HG03139 (cell line): ENCODE data around the gene CELF4.

Source experiments
- ATAC-seq: cut with Tn5 transposase; IDR thresholded peaks from one replicate; pipeline ENCODE4 v1.9.1; 2021; ENCODE audit not compliant: unreplicated experiment

Gene CELF4

DNA sequence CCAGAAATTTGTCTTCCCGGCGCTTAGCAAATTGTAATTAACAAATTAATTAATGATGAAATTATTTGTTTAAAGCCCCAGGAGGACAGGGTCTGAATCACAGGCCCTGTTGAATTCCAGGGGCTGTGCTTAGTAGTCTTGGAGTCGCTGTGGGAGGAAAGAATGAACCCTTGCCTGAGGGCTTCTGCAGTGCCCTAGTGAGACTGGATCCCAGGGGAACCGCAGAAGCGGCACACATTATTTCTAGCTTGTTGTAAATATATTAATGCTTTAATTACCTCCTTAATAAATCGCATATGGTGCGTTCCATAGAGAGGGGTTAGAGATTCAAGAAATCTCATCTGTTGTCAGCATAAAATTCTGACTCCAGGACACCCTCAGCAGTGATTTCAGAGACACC lies 235.4 kb downstream of the CELF4 start:
- no peak for ATAC-seq

DNA sequence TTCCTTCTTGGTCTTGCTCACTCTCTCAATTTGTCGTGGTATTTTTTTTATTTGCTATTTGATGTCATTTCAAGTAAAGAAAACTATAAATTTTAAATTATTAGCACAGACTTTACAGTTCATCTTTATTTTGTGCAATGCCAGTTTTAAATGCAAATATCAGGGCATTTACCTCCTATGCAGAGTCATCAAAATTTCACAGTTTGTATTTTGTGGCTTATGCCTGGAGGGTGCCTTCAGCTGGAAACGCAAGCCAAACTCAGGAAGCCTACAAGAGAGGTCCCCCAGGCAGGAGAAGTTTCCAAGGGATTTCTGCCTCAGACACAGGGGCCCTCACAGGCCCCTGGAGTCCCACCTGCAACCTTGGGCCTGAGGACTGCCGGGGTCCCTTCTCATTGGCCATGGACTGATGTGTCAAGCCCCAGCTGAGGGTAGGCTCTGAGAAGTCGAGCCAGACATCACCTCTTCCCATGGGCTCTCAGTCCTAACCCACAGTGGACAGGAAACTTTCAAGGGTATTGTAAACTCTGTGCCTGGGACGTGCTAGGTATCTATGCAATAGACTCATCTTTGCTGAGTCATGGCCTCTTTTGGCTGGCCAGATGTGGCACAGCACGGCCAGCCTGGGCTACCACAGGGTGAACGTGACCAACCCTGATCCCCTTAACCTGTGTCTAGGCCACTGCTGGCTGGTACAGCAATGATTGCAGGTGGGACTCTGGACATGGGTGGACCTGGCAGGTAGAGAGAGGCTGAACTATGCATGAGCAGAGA lies 236.5 kb downstream of the CELF4 start:
- no peak for ATAC-seq

DNA sequence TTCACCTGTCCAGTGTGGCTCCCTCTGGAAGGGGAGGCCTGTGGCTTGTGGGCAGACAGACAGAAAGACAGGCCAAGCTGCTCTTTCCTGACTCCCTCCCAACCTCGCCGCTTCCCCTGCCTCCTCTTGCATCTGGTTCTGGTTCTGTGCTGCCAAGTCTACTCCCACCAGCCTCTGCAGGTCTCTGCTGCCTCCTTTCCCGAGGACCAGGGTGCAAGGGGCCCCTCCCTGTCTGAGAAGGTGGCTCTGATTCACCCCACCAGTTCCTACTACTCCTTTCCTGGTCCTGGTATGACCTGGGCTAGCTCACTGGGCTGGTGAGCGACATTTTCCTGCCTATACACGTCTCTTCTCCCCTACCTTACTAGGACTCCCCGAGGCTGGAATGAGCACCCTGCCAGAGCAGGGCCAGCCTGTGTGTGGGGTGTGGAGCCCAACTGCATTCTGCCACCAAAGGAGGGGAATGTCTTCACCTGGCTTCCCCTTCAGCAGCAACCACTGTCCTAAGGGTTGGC lies 238.5 kb downstream of the CELF4 start:
- no peak for ATAC-seq

DNA sequence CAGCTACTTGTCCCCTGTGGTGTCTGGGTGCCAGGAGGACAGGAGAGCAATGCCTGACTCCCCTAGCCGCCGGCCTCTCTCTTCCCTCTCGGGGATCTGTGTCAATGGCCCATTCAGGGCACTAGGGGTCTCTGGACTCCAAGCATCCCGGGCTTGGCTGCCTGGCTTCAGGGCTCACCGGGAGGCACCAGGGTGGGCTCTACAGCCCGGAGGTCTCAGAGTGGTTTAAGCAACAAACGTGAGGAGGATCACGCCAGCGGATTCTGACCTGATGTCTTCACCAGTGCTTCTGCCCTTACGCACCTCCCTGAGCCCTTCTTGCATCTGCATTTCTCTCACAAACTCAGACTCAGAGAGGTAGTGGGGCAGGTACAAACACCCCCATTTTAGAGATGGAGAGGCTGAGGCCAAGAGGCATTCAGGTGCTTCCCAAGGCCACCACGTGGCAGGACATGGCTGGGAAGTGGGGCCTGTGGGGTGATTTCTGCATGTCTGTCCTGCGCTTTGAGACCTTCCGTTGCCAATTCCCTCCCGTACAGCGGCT lies 243.0 kb downstream of the CELF4 start:
- peak; percentile 90 for ATAC-seq

DNA sequence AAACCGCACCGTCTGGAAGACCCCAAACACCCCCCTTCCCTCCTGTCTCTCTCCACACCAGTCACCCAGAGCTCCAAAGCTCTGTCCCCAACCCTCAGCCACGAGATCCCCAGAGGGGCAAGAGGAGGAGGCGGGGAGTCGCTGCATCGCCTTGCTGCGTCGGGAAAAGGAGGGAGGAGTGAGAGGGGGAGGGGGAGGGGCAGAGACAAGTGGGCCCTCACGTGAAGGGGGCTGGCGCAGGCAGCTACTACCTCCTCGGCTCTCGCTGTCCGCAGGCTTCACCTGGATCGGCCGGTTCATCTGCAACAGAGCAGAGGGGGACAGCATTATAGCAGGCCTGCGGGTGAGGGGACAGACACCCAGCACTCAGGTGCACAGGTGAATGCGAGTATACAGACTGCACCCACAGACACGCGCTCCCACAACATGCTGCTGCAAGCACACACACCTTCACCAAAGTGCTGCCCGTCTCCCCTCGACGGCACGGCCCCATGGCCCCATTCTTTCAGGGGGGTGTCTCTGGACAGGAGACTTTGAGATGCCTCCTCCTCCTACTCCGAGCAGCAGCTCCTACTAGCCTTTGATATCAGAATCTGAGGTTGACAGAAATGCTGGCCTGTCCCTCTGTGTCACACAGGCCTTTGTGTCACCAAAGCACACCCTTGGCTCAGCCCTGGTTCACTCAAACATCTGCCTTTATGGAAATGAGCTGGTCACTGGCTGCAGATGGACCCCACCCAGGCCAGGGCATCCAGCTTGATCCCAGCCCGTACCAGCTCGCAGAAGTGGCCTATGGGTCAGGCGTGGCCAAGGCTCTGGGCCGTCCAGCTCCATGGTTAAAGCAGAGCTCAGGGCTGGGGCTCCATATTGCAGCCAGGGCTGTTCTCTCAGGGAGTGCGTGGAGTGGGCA lies 243.8 kb downstream of the CELF4 start:
- no peak for ATAC-seq

DNA sequence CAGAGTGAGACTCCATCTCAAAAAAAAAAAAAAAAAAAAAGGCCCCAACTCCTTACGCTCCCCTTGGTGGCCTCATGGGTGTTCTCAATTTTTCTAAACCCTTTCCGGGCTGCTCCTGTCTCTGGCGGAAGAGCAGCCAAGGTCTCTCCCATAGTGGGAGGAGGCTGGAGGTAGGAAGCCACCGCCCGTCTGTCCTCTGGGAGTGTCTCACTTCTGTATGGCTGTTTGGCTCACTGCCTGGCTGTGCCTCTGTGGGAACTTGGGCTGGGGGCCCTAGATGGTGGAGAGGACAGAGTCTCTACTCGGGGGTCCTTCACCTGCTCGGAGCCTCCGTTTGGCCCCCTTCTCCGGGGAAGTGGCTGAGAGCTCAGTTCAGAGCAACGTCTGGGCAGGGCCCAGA lies 245.3 kb downstream of the CELF4 start:
- ATAC-seq: no peak

DNA sequence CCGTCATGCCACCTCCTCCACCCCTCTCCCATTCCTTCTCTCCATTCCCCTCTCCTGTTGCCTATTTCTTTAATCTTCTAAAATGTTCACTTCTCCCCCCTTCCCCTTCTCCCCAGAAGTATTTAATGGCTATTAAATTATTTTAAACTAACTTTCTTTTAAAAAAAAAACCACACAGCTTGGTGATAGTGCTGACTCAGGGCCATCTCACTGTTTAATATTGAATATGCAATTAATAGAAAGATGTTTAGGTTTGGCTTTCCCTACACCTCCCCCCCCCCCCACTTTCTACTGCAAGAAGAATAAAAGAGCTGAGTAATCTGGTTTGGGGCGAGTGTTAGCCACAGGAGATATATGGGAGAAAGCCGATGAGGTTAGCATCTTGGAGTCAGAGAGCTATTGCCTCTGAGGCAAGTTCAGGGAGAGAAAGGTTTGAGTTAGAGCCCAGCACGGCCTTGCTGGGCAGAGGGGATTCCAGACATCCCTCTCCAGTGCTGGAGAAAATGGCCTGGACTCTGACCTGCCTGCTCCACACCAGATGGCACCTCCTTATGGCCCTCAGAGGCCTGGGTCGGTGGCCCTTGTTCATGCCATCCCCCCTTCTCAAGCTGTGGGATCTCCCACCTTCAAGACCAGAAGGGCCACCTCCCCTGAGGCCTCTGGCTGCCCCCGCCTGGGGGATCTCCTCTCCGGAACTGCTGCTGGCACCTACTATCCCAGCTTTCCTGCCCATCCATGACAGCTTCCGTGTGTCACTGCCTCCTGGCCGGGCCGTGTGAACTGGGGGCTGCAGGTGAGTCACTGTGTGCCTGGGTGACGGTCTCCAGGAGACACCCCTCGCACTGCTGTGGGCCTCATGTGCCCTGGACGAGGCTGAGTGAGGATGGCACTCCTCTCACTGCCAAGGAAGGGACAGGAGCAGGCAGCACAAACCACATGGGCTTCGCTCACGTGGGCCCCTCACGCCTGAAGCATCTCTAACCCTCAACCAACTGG lies 246.9 kb downstream of the CELF4 start:
- no peak for ATAC-seq

DNA sequence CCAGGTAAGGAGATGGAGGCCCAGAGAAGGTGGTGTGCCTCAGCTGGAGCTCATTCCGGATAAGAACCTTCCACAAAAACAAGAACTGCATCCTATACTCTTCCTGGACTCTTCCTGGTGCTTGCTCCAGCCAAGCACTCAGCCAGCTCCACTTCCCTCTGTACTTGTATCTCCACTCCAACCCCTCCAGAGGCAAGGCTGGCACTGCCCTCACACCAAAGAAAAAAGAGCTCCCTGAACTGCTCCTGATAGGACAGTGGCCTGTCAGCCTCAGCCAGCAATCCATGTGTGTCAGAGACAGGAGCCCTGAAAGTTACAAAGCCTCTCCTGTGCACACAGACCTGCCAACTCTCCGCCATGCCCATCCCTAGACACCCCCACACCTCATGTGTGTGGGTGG lies 248.1 kb downstream of the CELF4 start:
- ATAC-seq: no peak

DNA sequence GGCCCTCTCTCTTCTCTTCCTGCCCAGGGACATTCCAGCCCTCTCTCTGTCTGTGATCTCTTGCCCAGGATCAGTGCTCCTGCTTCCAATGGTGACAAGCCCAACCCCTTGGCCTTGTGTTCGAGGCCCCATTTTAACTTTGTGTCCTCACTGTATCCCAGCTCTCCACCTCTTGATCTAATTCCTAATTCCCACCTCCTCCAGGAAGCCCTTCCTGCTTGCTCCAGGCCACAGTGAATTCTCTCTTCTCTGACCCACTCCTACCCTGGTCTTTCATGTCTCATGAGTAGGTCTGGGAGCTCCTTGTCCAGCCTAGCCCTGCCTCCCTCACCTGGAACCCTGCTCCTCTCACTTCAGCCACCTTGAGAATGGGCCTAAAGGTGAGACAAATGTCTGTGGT lies 249.1 kb downstream of the CELF4 start:
- ATAC-seq: no peak

DNA sequence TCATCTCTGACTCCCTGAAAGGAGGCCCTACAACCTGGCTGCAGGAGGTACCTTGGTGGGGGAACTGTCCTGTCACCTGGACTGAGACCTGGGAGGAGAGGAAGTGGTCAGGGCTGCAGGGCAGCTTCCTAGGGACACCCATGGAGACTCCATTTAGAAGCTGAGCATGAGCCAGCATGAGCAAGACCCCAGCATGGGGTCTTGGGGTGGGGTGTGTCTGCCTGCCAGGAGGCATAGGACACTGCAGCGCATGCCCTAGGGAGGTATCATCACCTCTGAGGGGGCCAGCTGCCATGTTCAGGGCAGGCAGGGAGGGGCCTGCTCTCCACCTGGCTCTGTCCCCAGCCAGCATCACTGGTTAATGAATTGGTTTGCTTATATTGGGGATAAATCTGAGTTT lies 249.7 kb downstream of the CELF4 start:
- ATAC-seq: no peak

DNA sequence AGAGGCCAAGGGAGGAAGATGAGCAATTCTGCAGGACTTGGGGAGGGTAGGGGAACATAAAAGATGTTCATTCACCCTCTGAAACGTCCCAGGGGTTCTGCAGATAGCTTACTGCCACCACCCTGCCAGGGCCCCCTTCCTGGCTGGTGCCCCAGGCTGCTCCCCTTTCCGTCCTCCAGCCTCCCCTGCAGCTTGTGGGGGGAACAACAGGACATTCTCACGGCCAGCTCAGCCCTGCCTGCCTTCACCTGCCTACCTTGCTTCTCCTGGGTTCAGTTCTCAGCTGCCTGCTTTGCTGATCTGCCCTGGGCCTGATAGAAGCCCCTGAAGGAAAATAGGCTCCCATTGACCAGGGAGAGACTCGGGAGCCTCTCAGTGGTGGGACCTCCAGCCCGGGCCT lies 251.1 kb downstream of the CELF4 start:
- ATAC-seq: no peak

DNA sequence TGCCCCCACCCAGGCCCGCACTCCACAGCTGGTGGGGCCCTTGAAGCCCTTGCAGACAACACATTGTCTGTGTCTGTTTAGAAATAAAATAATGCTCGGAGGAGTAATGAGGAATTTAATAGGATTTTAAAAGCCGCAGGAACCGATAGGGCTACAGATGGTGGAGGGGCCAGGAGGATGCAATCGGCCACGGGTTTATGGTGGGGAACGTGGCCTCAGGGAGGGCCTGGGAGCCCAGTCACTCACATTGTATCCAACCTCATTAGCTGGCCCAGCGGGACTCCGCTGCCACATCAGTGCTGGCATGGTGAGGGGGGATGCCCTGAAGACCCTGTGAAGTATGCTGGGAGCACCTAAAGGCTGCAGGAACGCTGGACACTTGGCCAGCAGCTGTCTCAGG lies 252.0 kb downstream of the CELF4 start:
- ATAC-seq: no peak

DNA sequence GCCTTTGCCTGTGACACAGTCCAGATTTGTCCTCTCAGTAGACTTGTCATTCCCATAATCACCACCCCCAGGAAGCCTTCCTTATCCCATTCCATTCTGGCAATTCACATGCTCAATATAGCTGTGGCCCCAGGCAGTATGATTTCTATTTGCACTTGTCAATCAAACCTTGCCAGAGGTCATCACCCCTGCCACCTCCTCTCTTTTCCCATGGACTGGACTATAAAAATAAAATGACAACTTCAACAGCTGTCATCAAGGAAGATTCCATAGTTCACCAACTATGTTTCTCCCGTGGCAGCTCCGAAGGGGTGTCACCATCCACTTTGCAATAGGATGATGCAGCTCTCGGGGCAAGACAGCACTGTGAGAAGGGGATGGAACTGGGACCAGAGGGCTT lies 255.7 kb downstream of the CELF4 start:
- no peak for ATAC-seq

DNA sequence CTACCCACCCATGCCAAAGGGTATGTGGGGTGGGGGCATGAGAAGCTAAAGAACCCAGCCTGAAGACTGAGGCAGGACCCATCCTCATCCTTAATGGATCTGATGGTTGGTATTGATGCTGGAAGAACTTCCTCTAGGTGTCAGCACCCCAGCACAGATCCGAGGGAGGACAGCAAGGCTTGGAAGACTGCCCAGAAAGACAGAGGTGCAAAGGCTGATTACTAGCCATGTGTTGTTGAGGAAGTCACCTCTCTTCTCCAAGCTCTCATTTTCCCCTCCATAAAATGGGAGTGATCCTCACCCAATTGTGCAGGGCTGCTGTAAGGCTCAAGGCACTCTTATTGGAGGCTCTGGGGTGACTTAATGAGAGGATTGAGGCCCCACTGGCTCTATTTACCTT lies 256.5 kb downstream of the CELF4 start:
- ATAC-seq: no peak

DNA sequence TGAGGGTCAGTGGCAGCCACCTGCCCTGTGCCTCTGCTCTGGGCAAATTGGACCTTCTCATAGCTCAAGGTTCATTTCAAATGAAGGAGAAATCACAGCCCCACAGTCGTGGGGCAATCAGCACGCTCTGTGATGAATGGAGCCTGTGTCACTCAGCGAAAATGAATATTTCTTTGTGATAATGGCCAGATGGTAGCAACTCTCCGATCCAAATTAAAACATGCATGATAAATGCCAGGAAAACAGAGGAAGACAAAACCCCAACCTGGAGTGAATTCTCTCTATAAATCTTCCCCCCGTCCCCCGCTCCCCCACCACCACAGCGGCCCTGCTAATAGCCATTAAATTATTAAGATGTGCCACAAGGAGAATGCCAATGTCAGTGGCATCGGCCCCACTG lies 258.4 kb downstream of the CELF4 start:
- ATAC-seq: no peak

DNA sequence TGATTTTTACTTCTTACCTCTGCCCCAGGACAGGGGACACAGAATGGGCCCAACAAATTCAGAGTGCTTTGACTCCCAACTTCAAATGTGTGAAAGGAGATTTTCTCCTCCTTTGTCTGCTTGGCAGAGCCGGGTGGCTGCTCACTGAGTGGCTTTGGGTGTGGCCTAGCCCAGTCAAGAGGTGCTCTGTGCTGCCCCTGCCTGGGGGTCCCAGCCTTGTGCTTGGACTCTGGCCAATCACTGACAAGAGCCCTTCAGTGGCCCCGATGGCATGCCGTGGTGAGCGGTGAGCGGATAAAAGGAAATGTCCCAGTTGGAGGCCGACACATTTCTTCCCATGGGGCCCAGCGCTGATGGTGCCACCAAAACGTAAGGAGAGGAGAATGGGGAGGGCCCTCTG lies 259.2 kb downstream of the CELF4 start:
- no peak for ATAC-seq

DNA sequence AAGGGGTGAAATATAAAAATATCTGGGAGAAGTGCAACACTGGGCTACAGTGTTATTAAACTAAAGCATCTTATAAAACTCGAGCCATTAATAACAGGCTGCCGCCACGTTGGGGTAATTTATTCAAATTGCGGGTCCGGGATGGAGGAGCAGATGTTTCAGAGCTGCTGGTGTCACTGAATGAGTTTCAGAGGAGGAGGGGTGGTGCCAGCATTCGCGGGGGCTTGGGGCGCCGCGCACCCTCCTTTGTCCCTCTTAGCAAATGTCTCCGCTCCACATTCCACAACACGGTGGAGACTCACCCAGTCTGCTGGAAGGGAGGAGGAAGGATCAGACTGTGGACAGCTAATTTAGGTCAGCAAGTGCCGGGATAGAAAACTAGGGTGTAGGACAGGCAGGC lies 260.5 kb downstream of the CELF4 start:
- no peak for ATAC-seq

DNA sequence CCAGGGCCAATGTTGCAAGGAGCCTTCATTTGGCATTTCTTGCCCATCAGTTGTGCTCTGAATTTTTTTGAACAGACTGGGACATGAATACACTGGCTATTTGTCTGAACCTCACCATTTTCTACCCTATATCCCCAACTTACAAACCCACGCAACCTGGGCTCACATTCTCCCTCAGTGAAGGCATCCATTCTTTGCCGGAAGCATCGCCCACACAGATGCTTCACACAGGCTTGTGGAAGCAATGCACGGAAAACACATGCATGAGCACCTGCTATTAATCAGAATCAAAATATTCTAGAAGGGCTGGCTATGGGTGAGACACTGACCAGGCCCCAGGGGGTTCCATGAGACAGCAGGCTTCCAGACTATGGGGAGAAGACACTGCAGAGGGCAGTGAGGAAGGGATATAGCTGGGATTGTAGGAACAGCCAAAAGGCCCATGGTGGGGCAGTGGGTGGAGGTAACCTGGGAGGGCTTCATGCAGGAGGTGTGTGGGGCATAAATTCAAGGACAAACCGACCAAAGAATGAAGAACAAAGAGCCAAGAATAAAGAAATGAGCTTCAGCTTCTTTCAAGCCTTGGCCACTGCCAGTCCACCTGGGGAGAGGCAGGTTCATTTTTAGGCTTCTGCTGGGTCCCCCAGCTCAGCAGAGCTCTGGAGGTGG lies 261.5 kb downstream of the CELF4 start:
- no peak for ATAC-seq

DNA sequence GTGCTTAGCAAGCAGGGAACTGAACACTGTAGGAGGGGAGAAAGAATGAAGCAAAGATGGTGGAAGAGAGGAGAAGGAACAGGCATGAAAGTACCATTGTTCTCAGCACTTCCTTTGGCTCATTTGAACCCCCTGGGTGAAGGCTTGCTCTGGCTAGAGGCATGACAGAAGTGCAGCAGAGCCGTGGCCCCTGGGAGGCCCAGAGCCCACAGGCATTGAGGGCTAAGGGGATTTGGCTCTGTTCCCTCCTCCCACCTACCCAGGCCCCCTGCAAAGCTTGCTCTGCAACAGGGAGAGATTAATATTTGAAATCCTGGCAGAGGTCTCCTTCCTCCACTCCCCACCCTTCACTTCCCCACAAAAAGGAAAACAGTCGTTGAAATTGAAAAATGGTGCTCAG lies 262.6 kb downstream of the CELF4 start:
- no peak for ATAC-seq

DNA sequence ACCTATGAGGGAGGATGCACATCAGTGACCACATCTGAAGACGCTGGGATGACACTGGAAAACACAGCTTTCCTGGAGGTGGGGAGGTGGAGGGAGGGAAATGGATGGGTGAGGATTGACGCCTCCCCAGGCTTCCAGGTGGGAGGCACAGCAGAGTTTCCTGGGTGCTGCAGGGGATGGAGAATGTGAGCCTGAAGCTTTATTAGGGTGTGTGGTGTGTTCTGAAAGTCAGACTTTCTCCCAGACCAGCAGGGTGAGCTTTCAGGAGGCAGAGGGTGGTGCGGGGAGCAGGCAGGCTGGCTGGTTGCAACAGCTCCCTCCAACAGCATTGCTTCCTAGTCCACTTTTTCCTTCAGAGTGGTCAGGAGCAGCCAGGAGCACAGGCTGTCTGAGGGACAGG lies 263.1 kb downstream of the CELF4 start:
- no peak for ATAC-seq
